ENCODE results near the gene PDHB.

PDHB gene

GRCh38 chr3:58408906-58409305 is 24.7 kb downstream of the PDHB start:
- Histone ChIP-seq H3K9ac (ENCODE audit: low read length) (no peak overlapping the region), H3F3A (ENCODE audit: insufficient read depth, low read length) (no peaks in the 10 kb centered on the region; the same call in 1 of the 2 replicates), H3K4me1 (ENCODE audit: insufficient read depth, low read length, severe bottlenecking) (no peaks in the 10 kb centered on the region), H3K9me2 (ENCODE audit: low read depth, low read length) (no peaks in the 10 kb centered on the region), H3K36me3 (ENCODE audit: insufficient read depth, low read length) (peaks cover 99% of the 10 kb centered on the region), H3K27me3 (ENCODE audit: insufficient read depth, low read length) (no peaks in the 10 kb centered on the region), H4K20me1 (ENCODE audit: insufficient read depth, low read length) (no peaks in the 10 kb centered on the region), H3K9me3 (ENCODE audit: low read length) (no peaks in the 10 kb centered on the region), H3K79me2 (ENCODE audit: insufficient read depth, low read length) (no peaks in the 10 kb centered on the region), H3K4me3 (ENCODE audit: low read depth, low read length, poor library complexity, severe bottlenecking) (no peak overlapping the region), H3K4me2 (ENCODE audit: low read length) (no peak overlapping the region), H2AFZ (ENCODE audit: low read length) (no peak overlapping the region), H3K27ac (ENCODE audit: low read depth, low read length, poor library complexity, severe bottlenecking) (no peak overlapping the region)
- TF ChIP-seq EZH2 (IDR thresholded peaks at IDR 0.05; ENCODE audit: borderline replicate concordance, low read length) (no peak), CTCF (IDR thresholded peaks at IDR 0.05; ENCODE audit: low read length) (no peak)

GRCh38 chr3:58404396-58404795 is 29.2 kb downstream of the PDHB start:
- H3K27ac ChIP-seq (ENCODE audit: low read depth, low read length, poor library complexity, severe bottlenecking) = no peak overlapping the region
- no peak overlapping the region for H3K4me2 ChIP-seq (ENCODE audit: low read length)
- H3K36me3 ChIP-seq (ENCODE audit: insufficient read depth, low read length) = peaks cover 93% of the 10 kb centered on the region
- no peaks in the 10 kb centered on the region for H3K79me2 ChIP-seq (ENCODE audit: insufficient read depth, low read length)
- H3K4me3 ChIP-seq (ENCODE audit: low read depth, low read length, poor library complexity, severe bottlenecking) = no peak overlapping the region
- no peak overlapping the region for H3K9ac ChIP-seq (ENCODE audit: low read length)
- TF ChIP-seq EZH2 (IDR thresholded peaks at IDR 0.05; ENCODE audit: borderline replicate concordance, low read length) = no peak
- no peak for TF ChIP-seq CTCF (IDR thresholded peaks at IDR 0.05; ENCODE audit: low read length)
- H3K4me1 ChIP-seq (ENCODE audit: insufficient read depth, low read length, severe bottlenecking) = peaks cover 27% of the 10 kb centered on the region
- H3K9me2 ChIP-seq (ENCODE audit: low read depth, low read length) = no peaks in the 10 kb centered on the region
- H2AFZ ChIP-seq (ENCODE audit: low read length) = no peak overlapping the region
- H4K20me1 ChIP-seq (ENCODE audit: insufficient read depth, low read length) = no peaks in the 10 kb centered on the region
- no peaks in the 10 kb centered on the region for H3F3A ChIP-seq (ENCODE audit: insufficient read depth, low read length)
- no peaks in the 10 kb centered on the region for H3K27me3 ChIP-seq (ENCODE audit: insufficient read depth, low read length)
- H3K9me3 ChIP-seq (ENCODE audit: low read length) = no peaks in the 10 kb centered on the region

- Histone ChIP-seq H3K79me2 (ENCODE audit: insufficient read depth, low read length) (no peaks in the 10 kb centered on the region), H3K36me3 (ENCODE audit: insufficient read depth, low read length) (peaks cover 93% of the 10 kb centered on the region), H3K27ac (ENCODE audit: low read depth, low read length, poor library complexity, severe bottlenecking) (peak overlapping the region; percentile 31), H3K4me3 (ENCODE audit: low read depth, low read length, poor library complexity, severe bottlenecking) (no peak overlapping the region), H3K9ac (ENCODE audit: low read length) (no peak overlapping the region), H3K27me3 (ENCODE audit: insufficient read depth, low read length) (no peaks in the 10 kb centered on the region), H3F3A (ENCODE audit: insufficient read depth, low read length) (no peaks in the 10 kb centered on the region), H2AFZ (ENCODE audit: low read length) (no peak overlapping the region), H3K9me3 (ENCODE audit: low read length) (no peaks in the 10 kb centered on the region), H3K4me2 (ENCODE audit: low read length) (no peak overlapping the region), H4K20me1 (ENCODE audit: insufficient read depth, low read length) (no peaks in the 10 kb centered on the region), H3K4me1 (ENCODE audit: insufficient read depth, low read length, severe bottlenecking) (peaks cover 27% of the 10 kb centered on the region), H3K9me2 (ENCODE audit: low read depth, low read length) (no peaks in the 10 kb centered on the region)
- TF ChIP-seq EZH2 (IDR thresholded peaks at IDR 0.05; ENCODE audit: borderline replicate concordance, low read length) = no peak
- no peak for TF ChIP-seq CTCF (IDR thresholded peaks at IDR 0.05; ENCODE audit: low read length)
Measured at GRCh38 chr3:58403513-58404109, 30.0 kb downstream of the PDHB start.

All from OCI-LY1 (cell line).